Measurements from ENCODE around the gene TSHZ2. TPM values are rescaled to one million over a fixed set of nuclear protein-coding genes. Genes with fewer than 3 reads are reported as not detected.

The TSHZ2 gene
- total and polyA plus RNA-seq, 9 of the 15 experiments (the other 6 are each of a cell fraction or from before 2014, with no cell fraction given), result 0.03 to 0.20 (median 0.05) TPM; not detected in 4

- no peak for TF ChIP-seq MTF1 (CRISPR knock-in tag; IDR thresholded peaks at IDR 0.05; ENCODE audit: borderline replicate concordance)
- no peak for TF ChIP-seq ZZZ3 (IDR thresholded peaks at IDR 0.05)
- no peak for TF ChIP-seq HNRNPLL (IDR thresholded peaks at IDR 0.05; ENCODE audit: low read depth, low read length, poor library complexity, severe bottlenecking)
- TF ChIP-seq RNF2 (IDR thresholded peaks at IDR 0.05), result no peak
- no peak for TF ChIP-seq ZNF253 (CRISPR knock-in tag; conservative IDR thresholded peaks at IDR 0.05)
- TF ChIP-seq FOXK2 (conservative IDR thresholded peaks at IDR 0.05 in 1 of 2, IDR thresholded peaks at IDR 0.05 in 1 of 2; ENCODE audit: low read depth in 2 of 2), result no peak
- TF ChIP-seq ZNF274 (IDR thresholded peaks at IDR 0.05; ENCODE audit: borderline replicate concordance, low read depth, low read length), result no peak
- TF ChIP-seq FUS (optimal IDR thresholded peaks at IDR 0.05; ENCODE audit: low read depth, low read length), result no peak
- no peak for TF ChIP-seq ZSCAN29 (IDR thresholded peaks at IDR 0.05)
- no peak for TF ChIP-seq GATAD2A (IDR thresholded peaks at IDR 0.05)
- TF ChIP-seq XRCC4 (IDR thresholded peaks at IDR 0.05; ENCODE audit: extremely low read depth, insufficient read depth, insufficient read length), result no peak
- TF ChIP-seq U2AF2 (optimal IDR thresholded peaks at IDR 0.05; ENCODE audit: low read depth, low read length), result no peak
- no peak for TF ChIP-seq WHSC1 (IDR thresholded peaks at IDR 0.05; ENCODE audit: low read length)
- peak; percentile 60 for TF ChIP-seq CTBP1 (IDR thresholded peaks at IDR 0.05; ENCODE audit: borderline replicate concordance)
- TF ChIP-seq ZNF707 (CRISPR knock-in tag; conservative IDR thresholded peaks at IDR 0.05), result no peak
- TF ChIP-seq, protein P1, sequence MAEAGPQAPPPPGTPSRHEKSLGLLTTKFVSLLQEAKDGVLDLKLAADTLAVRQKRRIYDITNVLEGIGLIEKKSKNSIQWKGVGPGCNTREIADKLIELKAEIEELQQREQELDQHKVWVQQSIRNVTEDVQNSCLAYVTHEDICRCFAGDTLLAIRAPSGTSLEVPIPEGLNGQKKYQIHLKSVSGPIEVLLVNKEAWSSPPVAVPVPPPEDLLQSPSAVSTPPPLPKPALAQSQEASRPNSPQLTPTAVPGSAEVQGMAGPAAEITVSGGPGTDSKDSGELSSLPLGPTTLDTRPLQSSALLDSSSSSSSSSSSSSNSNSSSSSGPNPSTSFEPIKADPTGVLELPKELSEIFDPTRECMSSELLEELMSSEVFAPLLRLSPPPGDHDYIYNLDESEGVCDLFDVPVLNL (CRISPR knock-in tag; IDR thresholded peaks at IDR 0.05; ENCODE audit: low read depth), result no peak
- TF ChIP-seq E2F3 (CRISPR knock-in tag; IDR thresholded peaks at IDR 0.05), result no peak
- TF ChIP-seq PTRF (tag; IDR thresholded peaks at IDR 0.05), result no peak
- no peak for TF ChIP-seq HDAC6 (IDR thresholded peaks at IDR 0.05; ENCODE audit: low read depth, low read length)
- TF ChIP-seq, protein P2, sequence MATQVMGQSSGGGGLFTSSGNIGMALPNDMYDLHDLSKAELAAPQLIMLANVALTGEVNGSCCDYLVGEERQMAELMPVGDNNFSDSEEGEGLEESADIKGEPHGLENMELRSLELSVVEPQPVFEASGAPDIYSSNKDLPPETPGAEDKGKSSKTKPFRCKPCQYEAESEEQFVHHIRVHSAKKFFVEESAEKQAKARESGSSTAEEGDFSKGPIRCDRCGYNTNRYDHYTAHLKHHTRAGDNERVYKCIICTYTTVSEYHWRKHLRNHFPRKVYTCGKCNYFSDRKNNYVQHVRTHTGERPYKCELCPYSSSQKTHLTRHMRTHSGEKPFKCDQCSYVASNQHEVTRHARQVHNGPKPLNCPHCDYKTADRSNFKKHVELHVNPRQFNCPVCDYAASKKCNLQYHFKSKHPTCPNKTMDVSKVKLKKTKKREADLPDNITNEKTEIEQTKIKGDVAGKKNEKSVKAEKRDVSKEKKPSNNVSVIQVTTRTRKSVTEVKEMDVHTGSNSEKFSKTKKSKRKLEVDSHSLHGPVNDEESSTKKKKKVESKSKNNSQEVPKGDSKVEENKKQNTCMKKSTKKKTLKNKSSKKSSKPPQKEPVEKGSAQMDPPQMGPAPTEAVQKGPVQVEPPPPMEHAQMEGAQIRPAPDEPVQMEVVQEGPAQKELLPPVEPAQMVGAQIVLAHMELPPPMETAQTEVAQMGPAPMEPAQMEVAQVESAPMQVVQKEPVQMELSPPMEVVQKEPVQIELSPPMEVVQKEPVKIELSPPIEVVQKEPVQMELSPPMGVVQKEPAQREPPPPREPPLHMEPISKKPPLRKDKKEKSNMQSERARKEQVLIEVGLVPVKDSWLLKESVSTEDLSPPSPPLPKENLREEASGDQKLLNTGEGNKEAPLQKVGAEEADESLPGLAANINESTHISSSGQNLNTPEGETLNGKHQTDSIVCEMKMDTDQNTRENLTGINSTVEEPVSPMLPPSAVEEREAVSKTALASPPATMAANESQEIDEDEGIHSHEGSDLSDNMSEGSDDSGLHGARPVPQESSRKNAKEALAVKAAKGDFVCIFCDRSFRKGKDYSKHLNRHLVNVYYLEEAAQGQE (IDR thresholded peaks at IDR 0.05; ENCODE audit: borderline replicate concordance), result peak; percentile 85
- TF ChIP-seq, protein P2 (CRISPR knock-in tag; IDR thresholded peaks at IDR 0.05; ENCODE audit: low read depth), result no peak
- no peak for TF ChIP-seq FOXK1 (CRISPR knock-in tag; IDR thresholded peaks at IDR 0.05; ENCODE audit: borderline replicate concordance)
- TF ChIP-seq ZNF212 (CRISPR knock-in tag; IDR thresholded peaks at IDR 0.05), result no peak
- TF ChIP-seq RBFOX2 (IDR thresholded peaks at IDR 0.05; ENCODE audit: low read depth, low read length), result no peak
Observed at GRCh38 chr20:53413186-53413631, 441.1 kb downstream of the TSHZ2 start (continued).
